K562 (cell line): ENCODE measurements around the gene LMO4. TPM values are rescaled to one million over a fixed set of nuclear protein-coding genes. Genes with fewer than 3 reads are reported as not detected.

Source experiments
- ATAC-seq: fragments of 200-7000 bp; cut with Tn5 transposase; 3 replicates; pipeline ENCODE4 v1.9.1; 2020; ENCODE audit warnings: moderate library complexity
- BruUV-seq: library from RNA; stranded (reverse); fragments of 400-500 nt; replicated peaks from 2 replicates; lab custom pipeline; 2021; lab: Mats Ljungman, UMichigan
- CTCF ChIA-PET: fragments of 300-600 bp; formaldehyde crosslinking; extraction: SDS; loops from one replicate; lab custom pipeline; 2021; ENCODE audit warnings: low intra/inter-chr PET ratio; lab: Yijun Ruan, JAX
- POLR2A ChIA-PET: fragments of 300-600, 350-650 bp; sonication (Branson Sonifier 250); formaldehyde crosslinking; extraction: SDS; loops from one replicate; lab custom pipeline; 2021; ENCODE audit warnings: antibody characterized with exemption, inconsistent platforms; lab: Yijun Ruan, JAX
- DNase-seq, 4 experiments: peaks; one replicate each; pipeline versions ENCODE4 v3.0.0 to v3.0.0-alpha.2; 2011 to 2018; ENCODE audit warnings: low spot score in 3 of 4, mixed read lengths in 3 of 4; ENCODE audit errors: extremely low read depth in 1 of 4
- FAIRE-seq: peaks from 2 replicates; lab custom pipeline; 2011; peaks lifted over from hg19 to GRCh38; lab: Jason Lieb, UNC
- H2AFZ ChIP-seq: 2 replicates; pipeline ENCODE4 v1.6.0; 2011; ENCODE audit warnings: low read depth, low read length, control low read depth, inconsistent platforms
- H3K27ac ChIP-seq: fragments of 200-600 bp; 3 replicates; pipeline ENCODE4 v1.8.0; 2011; ENCODE audit warnings: low read depth, mild to moderate bottlenecking, control low read depth, inconsistent platforms, low read length, moderate library complexity, mixed read lengths; ENCODE audit errors: extremely low read depth
- H3K27me3 ChIP-seq, 2 experiments: fragments of 300-600 bp in 1 of 2; 2 replicates in 1 of 2; 3 replicates in 1 of 2; pipeline versions ENCODE4 v1.6.0 to v1.8.0; 2011; ENCODE audit warnings: inconsistent platforms in 2 of 2, low read length in 2 of 2, mild to moderate bottlenecking in 1 of 2, mixed read lengths in 1 of 2, moderate library complexity in 1 of 2; ENCODE audit not compliant: control insufficient read depth in 2 of 2, insufficient read depth in 2 of 2
- H3K36me3 ChIP-seq: fragments of 300-600 bp; 3 replicates; pipeline ENCODE4 v1.8.0; 2011; ENCODE audit warnings: mild to moderate bottlenecking, low read length, inconsistent platforms; ENCODE audit not compliant: control insufficient read depth, insufficient read depth
- H3K4me1 ChIP-seq, 2 experiments: fragments of 200-600 bp in 1 of 2; replicated peaks in 1 of 2; 2 replicates in 1 of 2; 3 replicates in 1 of 2; pipeline versions ENCODE4 v1.5.1 to v1.8.0; 2011; ENCODE audit warnings: inconsistent platforms in 2 of 2, low read length in 2 of 2, mild to moderate bottlenecking in 1 of 2, mixed read lengths in 1 of 2, moderate library complexity in 1 of 2; ENCODE audit not compliant: control insufficient read depth in 2 of 2, insufficient read depth in 2 of 2
- H3K4me2 ChIP-seq: 2 replicates; pipeline ENCODE4 v1.6.1; 2011; ENCODE audit warnings: low read length, control low read depth, inconsistent platforms, mixed read lengths; ENCODE audit not compliant: insufficient read depth
- H3K4me3 ChIP-seq: fragments of 200-600 bp; sonication (generic), shearing (Covaris generic); 2 replicates; pipeline ENCODE4 v1.5.1; 2016; ENCODE audit warnings: control low read depth, inconsistent platforms
- H3K79me2 ChIP-seq: fragments of 200-600 bp; 3 replicates; pipeline ENCODE4 v1.8.0; 2011; ENCODE audit warnings: low read length, inconsistent platforms; ENCODE audit not compliant: control insufficient read depth, insufficient read depth
- H3K9ac ChIP-seq, 2 experiments: 2 replicates each; pipeline versions ENCODE4 v1.6.0 to v1.6.1; 2011; ENCODE audit warnings: low read depth in 2 of 2, low read length in 2 of 2, control low read depth in 1 of 2, inconsistent platforms in 1 of 2, mild to moderate bottlenecking in 1 of 2, mixed read lengths in 1 of 2; ENCODE audit not compliant: insufficient read depth in 1 of 2
- H3K9me1 ChIP-seq: one replicate; pipeline ENCODE4 v1.6.0; 2011; ENCODE audit warnings: inconsistent platforms, mild to moderate bottlenecking, low read length, moderate library complexity; ENCODE audit not compliant: control insufficient read depth, insufficient read depth
- H3K9me3 ChIP-seq: replicated peaks from 2 replicates; pipeline ENCODE4 v1.5.1; 2011; ENCODE audit warnings: low read depth, low read length, inconsistent platforms; ENCODE audit not compliant: control insufficient read depth, insufficient read depth
- H4K20me1 ChIP-seq: replicated peaks from 2 replicates; pipeline ENCODE4 v1.6.1; 2011; ENCODE audit warnings: low read length, inconsistent platforms, mixed read lengths; ENCODE audit not compliant: control insufficient read depth, insufficient read depth
- ATF4 ChIP-seq: fragments of 450-650 bp; formaldehyde crosslinking; IDR thresholded peaks from 2 replicates; pipeline ENCODE4 v1.4.0; 2022; ENCODE audit warnings: mild to moderate bottlenecking, moderate library complexity
- CEBPB ChIP-seq: fragments of 450-650 bp; IDR thresholded peaks from 2 replicates; pipeline ENCODE4 v1.6.1; 2016; ENCODE audit warnings: missing genetic modification characterization, missing compliant biosample characterization
- CEBPG ChIP-seq, 3 experiments: fragments of 200-800 bp in 1 of 3; sonication (Bioruptor generic) in 1 of 3; sonication (generic) in 1 of 3; formaldehyde crosslinking in 1 of 3; IDR thresholded peaks in 2 of 3; conservative IDR thresholded peaks in 1 of 3; 2 replicates each; pipeline versions ENCODE4 v1.6.1 to v1.8.0; 2016 to 2022; ENCODE audit warnings: missing compliant biosample characterization in 2 of 3, missing genetic modification characterization in 2 of 3, mild to moderate bottlenecking in 1 of 3, missing genetic modification reagents in 1 of 3
- DACH1 ChIP-seq: fragments of 450-650 bp; IDR thresholded peaks from 2 replicates; pipeline ENCODE4 v1.6.1; 2018; ENCODE audit not compliant: partially characterized antibody
- EHMT2 ChIP-seq: fragments of 450-650 bp; IDR thresholded peaks from 2 replicates; pipeline ENCODE4 v1.6.1; 2018; ENCODE audit warnings: antibody characterized with exemption
- IRF9 ChIP-seq: fragments of 450-650 bp; IDR thresholded peaks from 2 replicates; pipeline ENCODE4 v1.6.1; 2016; ENCODE audit warnings: missing biosample characterization, missing genetic modification characterization
- NR2C1 ChIP-seq, 2 experiments: fragments of 450-650 bp; IDR thresholded peaks; 2 replicates each; pipeline ENCODE4 v1.6.1; 2017; ENCODE audit warnings: mild to moderate bottlenecking in 2 of 2, antibody characterized with exemption in 1 of 2, inconsistent platforms in 1 of 2, missing compliant biosample characterization in 1 of 2, missing genetic modification characterization in 1 of 2
- TRIM24 ChIP-seq, 2 experiments: fragments of 450-650 bp; IDR thresholded peaks; 2 replicates each; pipeline ENCODE4 v1.6.1; 2016
- ZNF134 ChIP-seq: fragments of 250-450 bp; sonication (Bioruptor Pico); conservative IDR thresholded peaks from 2 replicates; pipeline ENCODE4 v1.4.0; 2020
- ZNF274 ChIP-seq: IDR thresholded peaks from 2 replicates; pipeline ENCODE4 v1.6.1; 2011; ENCODE audit warnings: low read depth, mild to moderate bottlenecking, low read length, moderate library complexity, borderline replicate concordance
- ZNF780A ChIP-seq: fragments of 250-450 bp; sonication (Bioruptor Pico); IDR thresholded peaks from 2 replicates; pipeline ENCODE4 v1.5.0; 2021; ENCODE audit warnings: mild to moderate bottlenecking
- ZSCAN32 ChIP-seq: fragments of 450-650 bp; formaldehyde crosslinking; IDR thresholded peaks from 2 replicates; pipeline ENCODE4 v1.4.0; 2020; ENCODE audit warnings: mild to moderate bottlenecking, moderate library complexity
- WGBS: fragments of 100-300 bp; shearing (Covaris generic); methylation state at CpG from one replicate; pipeline ENCODE4 v1.1.6; 2016; ENCODE audit warnings: low coverage, mixed read lengths; ENCODE audit not compliant: insufficient coverage; ENCODE audit errors: missing lambda C conversion rate; 5-methylcytosine and 5-hydroxymethylcytosine counted together
- in situ Hi-C: fragments of 300-500 bp; cut with MboI; formaldehyde crosslinking; loops from 4 replicates; pipeline ENCODE4 v1.15.0; 2018; ENCODE audit warnings: inconsistent platforms, mixed read lengths
- intact Hi-C: fragments of 100-400 bp; cut with micrococcal nuclease; formaldehyde crosslinking; loops from 2 replicates; pipeline ENCODE4 v1.14.2; 2022
- polyA plus RNA-seq, 8 experiments: library from polyadenylated mRNA; depleted of rRNA in 4 of 8; stranded (reverse) in 5 of 8; unstranded in 3 of 8; fragments of >200 nt; fragmentation: Nextera tagmentation in 2 of 8; fragmentation: Illumina TruSeq in 1 of 8; extraction: Ambion mirVana in 2 of 8; extraction: Trizol in 1 of 8; gene quantifications; 2 replicates each; pipeline versions ENCODE4 v1.2.1 to v1.2.3, GENCODE V29; 2011 to 2014; ENCODE audit warnings: inconsistent platforms in 1 of 8, missing spikeins in 1 of 8
- total RNA-seq, 7 experiments: library from RNA; depleted of rRNA in 6 of 7; stranded (reverse); fragments of >200 nt in 6 of 7; fragmentation: Illumina TruSeq in 2 of 7; extraction: Trizol in 2 of 7; gene quantifications; 2 replicates each; pipeline versions ENCODE4 v1.2.1 to v1.2.3, GENCODE V29; 2011 to 2021; ENCODE audit warnings: low replicate concordance in 1 of 7
- TF ChIP-seq, protein P1 (sequence below), 3 experiments: IDR thresholded peaks in 2 of 3; conservative IDR thresholded peaks in 1 of 3; 2 replicates each; pipeline ENCODE4 v1.5.1; 2011 to 2012; ENCODE audit warnings: low read length in 3 of 3, mild to moderate bottlenecking in 3 of 3, control low read depth in 2 of 3, improper control_type of control experiment in 1 of 3, inconsistent platforms in 1 of 3, low read depth in 1 of 3, mixed read lengths in 1 of 3, moderate library complexity in 1 of 3; ENCODE audit not compliant: insufficient read depth in 2 of 3
- TF ChIP-seq, protein P2 (sequence below), 2 experiments: fragments of 450-650 bp in 1 of 2; sonication (generic) in 1 of 2; formaldehyde crosslinking in 1 of 2; IDR thresholded peaks in 1 of 2; conservative IDR thresholded peaks in 1 of 2; 2 replicates each; pipeline versions ENCODE4 v1.6.1 to v1.8.1; 2016 to 2023; ENCODE audit warnings: mild to moderate bottlenecking in 2 of 2, moderate library complexity in 2 of 2, inconsistent platforms in 1 of 2, missing genetic modification reagents in 1 of 2

LMO4 gene
- total and polyA plus RNA-seq, 9 of the 15 experiments (the other 6 are each of a cell fraction or from before 2014, with no cell fraction given): 3.1 to 35.3 (median 22.4) TPM

DNA sequence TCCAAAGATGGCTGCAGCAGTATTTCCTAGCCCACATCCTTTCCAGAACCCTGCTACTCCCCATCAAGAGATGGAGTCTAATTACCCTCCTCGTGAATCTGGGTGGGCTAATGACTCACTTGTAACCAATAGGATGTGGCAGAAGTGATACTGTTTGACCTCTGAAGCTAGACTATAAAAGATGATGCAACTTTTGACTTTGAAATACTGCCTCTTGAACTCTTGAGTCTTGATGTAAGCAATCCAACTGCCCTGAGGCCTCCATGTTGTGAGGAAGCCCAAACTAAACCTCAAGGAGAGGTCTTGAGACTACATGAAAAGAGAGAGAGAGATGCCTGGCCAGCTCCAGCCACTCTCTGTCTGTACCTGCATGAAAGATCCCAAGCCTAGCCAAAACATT lies 29.5 kb downstream of the LMO4 start:
- Histone ChIP-seq H4K20me1 (no peaks in the 10 kb centered on the region), H3K4me2 (no peak overlapping the region), H3K4me3 (no peak overlapping the region), H3K9me3 (no peaks in the 10 kb centered on the region), H3K27ac (no peak overlapping the region), H3K36me3 (no peaks in the 10 kb centered on the region), H3K79me2 (no peaks in the 10 kb centered on the region), H3K27me3 (no peaks in the 10 kb centered on the region; a peak in 1 of 5 replicates), H2AFZ (no peak overlapping the region), H3K4me1 (no peaks in the 10 kb centered on the region), H3K9ac (no peak overlapping the region), H3K9me1 (no peaks in the 10 kb centered on the region)
- in situ Hi-C loops: no loop called here
- POLR2A ChIA-PET: no interaction called here
- ATAC-seq: peak; percentile 66; the same call in 2 of the 3 replicates
- DNase-seq: no peak
- intact Hi-C loops: no loop called here
- 0% methylated on average over 1 of the region's 1 CpG for WGBS
- CTCF ChIA-PET: no interaction called here
- FAIRE-seq: no peak
- BruUV-seq: no TSS peak
- TF ChIP-seq ATF4 (CRISPR knock-in tag) (peak; percentile 50; the same call in 1 of the 2 replicates), TRIM24 (IDR thresholded peaks at IDR 0.05) (peak in 1 of 2 experiments; percentile 31; a peak in 1 of 4 replicates), ZNF134 (CRISPR knock-in tag) (no peak), CEBPG (CRISPR knock-in tag; IDR thresholded peaks at IDR 0.05) (peak; percentile 63), CEBPG (tag; conservative IDR thresholded peaks at IDR 0.05 in 1 of 2, IDR thresholded peaks at IDR 0.05 in 1 of 2) (peak; percentile 72 to 90), DACH1 (no peak), ZNF780A (CRISPR knock-in tag) (no peak), IRF9 (tag) (peak; percentile 10; the same call in 1 of the 2 replicates), ZNF274 (no peak), NR2C1 (IDR thresholded peaks at IDR 0.05) (no peak), NR2C1 (tag; IDR thresholded peaks at IDR 0.05) (0 out of 2 replicates have a peak, but pooled peaks have one; percentile 27), EHMT2 (no peak), CEBPB (tag) (peak; percentile 47), ZSCAN32 (CRISPR knock-in tag) (peak; percentile 72; the same call in 1 of the 2 replicates)
- TF ChIP-seq, protein P1, sequence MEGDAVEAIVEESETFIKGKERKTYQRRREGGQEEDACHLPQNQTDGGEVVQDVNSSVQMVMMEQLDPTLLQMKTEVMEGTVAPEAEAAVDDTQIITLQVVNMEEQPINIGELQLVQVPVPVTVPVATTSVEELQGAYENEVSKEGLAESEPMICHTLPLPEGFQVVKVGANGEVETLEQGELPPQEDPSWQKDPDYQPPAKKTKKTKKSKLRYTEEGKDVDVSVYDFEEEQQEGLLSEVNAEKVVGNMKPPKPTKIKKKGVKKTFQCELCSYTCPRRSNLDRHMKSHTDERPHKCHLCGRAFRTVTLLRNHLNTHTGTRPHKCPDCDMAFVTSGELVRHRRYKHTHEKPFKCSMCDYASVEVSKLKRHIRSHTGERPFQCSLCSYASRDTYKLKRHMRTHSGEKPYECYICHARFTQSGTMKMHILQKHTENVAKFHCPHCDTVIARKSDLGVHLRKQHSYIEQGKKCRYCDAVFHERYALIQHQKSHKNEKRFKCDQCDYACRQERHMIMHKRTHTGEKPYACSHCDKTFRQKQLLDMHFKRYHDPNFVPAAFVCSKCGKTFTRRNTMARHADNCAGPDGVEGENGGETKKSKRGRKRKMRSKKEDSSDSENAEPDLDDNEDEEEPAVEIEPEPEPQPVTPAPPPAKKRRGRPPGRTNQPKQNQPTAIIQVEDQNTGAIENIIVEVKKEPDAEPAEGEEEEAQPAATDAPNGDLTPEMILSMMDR (IDR thresholded peaks at IDR 0.05 in 2 of 3, conservative IDR thresholded peaks at IDR 0.05 in 1 of 3; ENCODE audit: insufficient read depth in 2 of 3, low read depth in 1 of 3, low read length in 3 of 3): no peak
- TF ChIP-seq, protein P2, sequence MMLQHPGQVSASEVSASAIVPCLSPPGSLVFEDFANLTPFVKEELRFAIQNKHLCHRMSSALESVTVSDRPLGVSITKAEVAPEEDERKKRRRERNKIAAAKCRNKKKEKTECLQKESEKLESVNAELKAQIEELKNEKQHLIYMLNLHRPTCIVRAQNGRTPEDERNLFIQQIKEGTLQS (IDR thresholded peaks at IDR 0.05): peak; percentile 85
- TF ChIP-seq, protein P2 (CRISPR knock-in tag; conservative IDR thresholded peaks at IDR 0.05): no peak
